GM04504 (cell line): ENCODE measurements around the gene PCDH9.

Experiments used
- DNase-seq: peaks from one replicate; pipeline ENCODE4 v3.0.0-alpha.2; 2012; ENCODE audit warnings: low read depth

The PCDH9 gene, protein sequence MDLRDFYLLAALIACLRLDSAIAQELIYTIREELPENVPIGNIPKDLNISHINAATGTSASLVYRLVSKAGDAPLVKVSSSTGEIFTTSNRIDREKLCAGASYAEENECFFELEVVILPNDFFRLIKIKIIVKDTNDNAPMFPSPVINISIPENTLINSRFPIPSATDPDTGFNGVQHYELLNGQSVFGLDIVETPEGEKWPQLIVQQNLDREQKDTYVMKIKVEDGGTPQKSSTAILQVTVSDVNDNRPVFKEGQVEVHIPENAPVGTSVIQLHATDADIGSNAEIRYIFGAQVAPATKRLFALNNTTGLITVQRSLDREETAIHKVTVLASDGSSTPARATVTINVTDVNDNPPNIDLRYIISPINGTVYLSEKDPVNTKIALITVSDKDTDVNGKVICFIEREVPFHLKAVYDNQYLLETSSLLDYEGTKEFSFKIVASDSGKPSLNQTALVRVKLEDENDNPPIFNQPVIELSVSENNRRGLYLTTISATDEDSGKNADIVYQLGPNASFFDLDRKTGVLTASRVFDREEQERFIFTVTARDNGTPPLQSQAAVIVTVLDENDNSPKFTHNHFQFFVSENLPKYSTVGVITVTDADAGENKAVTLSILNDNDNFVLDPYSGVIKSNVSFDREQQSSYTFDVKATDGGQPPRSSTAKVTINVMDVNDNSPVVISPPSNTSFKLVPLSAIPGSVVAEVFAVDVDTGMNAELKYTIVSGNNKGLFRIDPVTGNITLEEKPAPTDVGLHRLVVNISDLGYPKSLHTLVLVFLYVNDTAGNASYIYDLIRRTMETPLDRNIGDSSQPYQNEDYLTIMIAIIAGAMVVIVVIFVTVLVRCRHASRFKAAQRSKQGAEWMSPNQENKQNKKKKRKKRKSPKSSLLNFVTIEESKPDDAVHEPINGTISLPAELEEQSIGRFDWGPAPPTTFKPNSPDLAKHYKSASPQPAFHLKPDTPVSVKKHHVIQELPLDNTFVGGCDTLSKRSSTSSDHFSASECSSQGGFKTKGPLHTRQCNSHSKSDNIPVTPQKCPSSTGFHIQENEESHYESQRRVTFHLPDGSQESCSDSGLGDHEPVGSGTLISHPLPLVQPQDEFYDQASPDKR (N-terminal part only)

DNA sequence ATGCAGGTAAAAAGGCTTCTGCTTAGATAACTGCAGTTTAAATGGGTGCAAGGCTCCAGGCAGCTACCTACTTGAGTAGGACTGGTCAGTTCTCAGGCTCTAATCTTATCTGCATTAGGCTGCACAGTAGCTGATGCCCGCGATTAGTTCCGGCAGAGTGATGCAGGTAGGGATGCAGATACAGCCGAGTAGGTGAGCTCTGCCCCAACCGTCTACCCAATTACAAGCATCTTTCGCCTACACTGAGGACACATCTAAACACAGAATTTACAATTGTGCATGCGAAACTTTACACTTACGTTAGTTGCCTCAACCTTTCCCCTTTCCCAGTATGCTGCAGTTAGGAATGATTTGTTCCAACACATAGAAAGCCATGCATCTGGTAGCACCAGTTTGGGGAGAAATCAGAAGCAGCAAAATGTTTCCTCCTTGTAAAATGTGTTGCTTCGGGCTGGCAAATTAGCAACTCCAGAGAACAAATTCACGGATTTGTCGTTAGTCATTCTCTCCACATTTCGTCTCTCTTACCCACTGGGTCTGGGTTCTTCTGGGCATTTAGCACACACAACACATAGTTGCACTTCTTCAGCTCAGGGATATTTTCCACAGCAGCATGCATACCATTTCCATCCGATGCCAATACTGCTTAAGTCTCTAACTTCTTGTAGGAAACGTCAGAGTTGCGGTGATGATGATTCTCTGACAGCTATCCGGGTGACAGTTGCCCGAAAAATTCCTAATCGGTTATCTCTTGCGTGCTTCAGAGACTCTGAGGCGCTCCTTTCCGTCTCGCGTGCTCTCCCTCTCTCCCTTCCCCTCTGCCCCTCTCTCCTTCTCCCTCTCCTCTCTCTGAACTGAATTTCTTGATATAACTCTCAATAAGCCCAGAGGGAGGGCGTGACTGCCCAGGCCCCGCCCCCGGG, at the start of gene PCDH9:
TSS of gene PCDH9 (minus strand) at position 856 of the 923 bp plus-strand sequence. CDS start 1,896 bp downstream, outside the sequence.
- DNase-seq = no peak

DNA sequence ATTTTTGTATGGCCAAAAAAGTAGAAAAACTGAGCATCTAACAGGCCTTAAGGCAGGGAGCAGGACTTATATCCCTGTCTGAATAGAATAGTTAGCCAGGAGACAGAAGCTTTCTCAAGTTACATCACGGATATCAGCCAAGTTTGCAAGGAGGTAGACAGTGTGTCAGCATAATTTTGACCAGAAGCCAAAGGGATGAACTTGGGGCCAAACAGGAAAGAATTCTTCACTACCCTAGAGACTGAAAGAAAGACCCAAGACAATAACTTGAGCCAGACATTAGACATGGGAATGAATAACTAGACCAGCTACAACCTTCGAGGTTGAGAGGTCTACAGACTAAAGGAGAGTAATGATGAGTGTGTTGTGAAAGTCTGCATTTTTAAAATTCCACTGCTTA, 48.1 kb upstream of the PCDH9 start:
- peak; percentile 50 for DNase-seq

DNA sequence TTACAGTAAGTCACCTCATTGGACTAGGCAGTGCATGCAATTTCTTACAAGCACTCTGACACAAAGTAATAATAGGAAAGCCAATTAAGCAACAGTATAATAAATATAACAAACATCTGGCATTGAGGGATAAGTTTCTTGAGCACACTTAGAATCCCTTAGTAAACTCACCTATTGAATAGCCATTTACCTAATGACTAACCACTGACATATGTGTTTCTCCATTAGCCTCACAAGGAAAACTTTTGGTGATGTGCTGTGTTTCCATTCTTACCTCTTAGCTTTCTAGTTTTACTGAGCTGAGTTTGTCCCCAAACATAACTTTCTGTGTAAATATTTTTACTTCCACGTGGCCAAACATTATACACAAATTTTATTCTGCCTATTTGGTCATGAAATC, 47.4 kb upstream of the PCDH9 start:
- DNase-seq = no peak

DNA sequence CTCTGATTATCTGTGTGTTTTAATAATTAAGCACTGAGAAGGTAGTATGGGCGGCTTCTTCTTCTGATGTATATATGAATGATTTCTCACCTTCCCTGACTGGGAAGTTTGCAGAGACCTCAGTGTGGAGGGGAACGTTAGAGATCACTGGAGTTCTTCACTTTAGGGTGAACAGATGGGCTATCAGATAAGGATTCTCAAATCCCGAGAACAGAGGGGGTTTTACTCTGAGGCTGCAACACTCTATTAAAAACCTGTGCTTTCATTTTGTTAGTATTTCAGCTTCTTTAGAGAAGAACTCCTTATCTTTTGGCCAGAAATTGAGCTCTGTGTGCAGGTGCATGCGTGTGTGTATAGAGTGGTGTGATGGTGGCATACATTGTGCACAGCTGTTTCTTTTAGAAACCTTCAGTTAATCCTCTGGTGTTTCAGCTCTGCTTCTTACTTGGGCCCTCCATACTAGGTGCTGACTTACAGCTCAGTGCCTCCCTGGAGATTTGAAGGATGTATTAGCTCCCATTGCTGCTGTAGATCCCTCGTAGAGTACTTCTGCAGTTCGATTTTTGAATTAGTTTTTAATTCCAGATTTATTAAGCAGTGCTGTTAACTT, 45.3 kb upstream of the PCDH9 start:
- DNase-seq = no peak

DNA sequence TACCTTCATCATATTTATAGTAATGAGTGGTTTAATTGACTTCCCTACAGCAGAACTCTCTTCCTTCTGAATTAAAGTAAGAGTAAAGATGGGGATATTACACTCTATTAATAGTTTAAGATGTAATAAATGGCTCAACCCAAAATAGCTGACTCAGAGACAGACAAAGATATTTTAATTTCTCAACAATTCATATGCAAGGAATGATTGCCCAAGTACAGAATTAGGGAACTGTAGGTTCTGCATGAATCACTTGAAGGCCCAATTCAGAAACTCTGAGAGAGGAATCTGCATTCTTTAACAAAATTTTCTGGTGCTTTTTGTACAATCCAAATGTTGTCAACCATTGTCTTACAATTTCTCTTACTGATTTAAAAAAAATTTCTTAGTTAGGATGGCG, 42.9 kb upstream of the PCDH9 start:
- DNase-seq = no peak

DNA sequence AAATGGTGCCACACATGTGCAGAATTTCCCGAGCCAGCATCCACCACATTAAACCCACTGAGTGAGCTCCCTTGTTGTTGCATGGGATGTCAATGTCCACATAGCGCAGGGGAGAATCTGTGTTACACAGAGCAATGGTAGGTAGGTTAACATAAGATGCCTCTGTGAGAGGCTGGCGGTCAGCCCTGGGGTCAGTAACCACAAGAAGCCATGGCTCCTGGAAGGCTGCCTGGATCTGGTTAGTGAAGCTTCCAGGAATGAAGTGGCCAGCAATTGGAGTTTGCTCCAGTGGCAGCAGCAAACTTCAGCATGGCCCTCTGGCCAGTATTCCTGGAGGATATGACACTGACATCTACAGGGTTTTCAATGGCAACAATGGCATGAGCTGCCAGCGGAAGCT, 37.0 kb upstream of the PCDH9 start:
- DNase-seq = peak; percentile 3

DNA sequence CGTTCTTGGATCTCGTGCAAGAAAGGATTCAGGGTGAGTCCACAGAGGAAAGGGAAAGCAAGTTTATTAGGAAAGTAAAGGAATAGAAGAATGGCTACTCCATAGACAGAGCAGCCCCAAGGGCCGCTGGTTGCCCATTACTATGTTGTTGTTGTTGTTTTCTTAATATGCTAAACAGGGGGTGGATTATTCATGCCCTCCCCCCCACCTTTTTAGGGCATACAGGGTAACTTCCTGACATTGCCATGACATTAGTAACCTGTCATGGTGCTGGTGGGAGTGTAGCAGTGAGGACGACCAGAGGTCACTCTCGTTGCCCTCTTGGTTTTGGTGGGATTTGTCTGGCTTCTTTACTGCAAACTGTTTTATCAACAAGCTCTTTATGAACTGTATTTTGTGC, 29.1 kb upstream of the PCDH9 start:
- DNase-seq = no peak

DNA sequence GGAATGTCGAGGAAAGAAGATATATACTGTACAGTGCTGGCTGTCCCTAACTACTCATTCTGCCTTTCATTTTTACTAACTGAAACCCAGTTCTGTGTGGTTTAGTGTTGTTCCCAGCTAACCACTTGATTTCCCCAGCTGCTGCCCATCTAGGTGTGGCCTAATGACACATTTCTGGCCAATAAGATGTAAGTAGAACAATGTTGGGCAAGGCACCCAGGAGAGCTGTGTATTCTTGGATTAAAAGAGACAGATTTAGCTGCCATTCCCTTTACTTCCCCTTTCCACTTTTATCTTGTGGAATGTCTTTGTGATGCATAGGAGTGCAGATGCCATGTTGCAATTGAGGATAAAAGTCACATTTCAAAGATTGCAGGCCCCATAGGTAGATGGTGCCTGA, 28.3 kb upstream of the PCDH9 start:
- DNase-seq = no peak

DNA sequence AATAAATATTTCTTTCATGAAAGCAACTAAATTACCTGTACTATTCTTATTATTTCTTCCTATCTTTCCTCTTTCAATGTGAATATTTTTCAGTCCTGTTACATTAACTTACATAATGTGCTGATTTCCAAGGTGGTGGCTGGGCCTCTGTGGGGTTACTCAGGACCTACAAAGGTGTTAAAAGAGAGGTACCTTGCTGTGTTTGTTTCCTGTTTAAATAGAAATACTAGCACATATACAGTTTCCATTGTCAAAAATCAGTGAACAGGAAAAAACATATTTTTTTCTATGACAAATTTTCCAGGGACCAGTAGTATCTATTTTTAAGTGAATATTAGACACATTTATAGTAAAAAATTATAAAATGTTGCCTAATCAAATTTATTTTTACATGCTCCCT, 8.7 kb upstream of the PCDH9 start:
- DNase-seq = no peak

DNA sequence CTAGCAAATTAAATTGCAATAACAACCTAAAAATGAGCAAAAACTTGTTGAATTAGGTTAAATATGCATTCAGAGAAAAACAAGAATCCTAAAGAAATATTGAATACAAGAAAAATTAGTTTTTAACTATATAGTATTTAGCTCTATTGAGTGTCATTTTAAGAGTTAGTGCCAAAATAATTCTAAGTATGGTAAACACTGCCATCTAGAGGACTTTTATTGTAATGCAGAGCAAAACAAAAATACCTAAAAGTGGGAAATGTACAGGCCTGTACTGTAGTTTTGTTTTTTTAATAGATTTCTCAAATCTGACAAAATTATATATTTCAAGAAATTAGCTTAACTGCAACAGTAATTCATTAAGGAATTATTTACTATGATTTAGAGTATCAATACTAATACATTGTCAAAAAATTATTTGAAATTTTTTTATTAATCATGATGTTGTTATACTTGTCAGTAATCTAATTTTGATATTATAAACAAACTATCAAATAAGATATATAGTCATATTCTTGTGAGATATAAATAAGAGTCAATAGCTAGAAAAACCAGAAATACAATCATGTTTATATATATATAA, 8.2 kb upstream of the PCDH9 start:
- DNase-seq = no peak

DNA sequence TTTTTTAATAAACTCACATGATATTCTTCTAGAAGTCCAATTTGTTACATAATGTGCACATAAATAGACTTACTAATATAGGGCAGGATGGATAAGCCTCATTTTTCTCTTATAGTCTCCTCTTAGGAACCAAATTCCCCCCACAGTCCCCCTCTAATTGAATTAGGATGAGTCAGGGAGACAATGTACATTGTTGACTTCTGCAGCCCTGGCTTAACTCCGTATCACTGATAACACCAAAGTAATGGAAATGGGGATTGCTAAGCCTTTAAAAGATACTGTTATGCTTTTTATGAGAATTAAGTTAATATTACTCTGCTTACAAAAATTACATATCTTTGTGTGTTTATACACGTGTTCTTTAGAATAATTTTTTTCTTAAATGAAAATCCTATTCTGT, 5.1 kb upstream of the PCDH9 start:
- DNase-seq = no peak

DNA sequence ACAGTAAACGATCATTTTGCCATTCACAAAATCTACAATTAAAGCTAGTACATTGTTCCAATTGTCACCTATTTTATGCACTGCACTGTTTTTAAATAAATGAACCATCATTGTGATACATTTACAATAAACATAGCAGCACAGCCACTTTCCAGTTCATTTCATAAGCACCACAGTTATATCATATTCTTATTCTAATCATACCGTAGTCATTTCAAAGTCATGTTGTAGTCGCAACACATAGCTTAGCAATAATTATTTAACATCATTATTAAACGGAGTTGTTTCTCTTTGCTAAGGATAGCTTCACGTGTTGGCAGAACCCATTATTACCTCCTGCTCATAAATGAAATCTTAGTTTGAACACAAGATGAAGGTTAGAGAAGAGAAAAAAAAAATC, 2.2 kb upstream of the PCDH9 start:
- DNase-seq = no peak

DNA sequence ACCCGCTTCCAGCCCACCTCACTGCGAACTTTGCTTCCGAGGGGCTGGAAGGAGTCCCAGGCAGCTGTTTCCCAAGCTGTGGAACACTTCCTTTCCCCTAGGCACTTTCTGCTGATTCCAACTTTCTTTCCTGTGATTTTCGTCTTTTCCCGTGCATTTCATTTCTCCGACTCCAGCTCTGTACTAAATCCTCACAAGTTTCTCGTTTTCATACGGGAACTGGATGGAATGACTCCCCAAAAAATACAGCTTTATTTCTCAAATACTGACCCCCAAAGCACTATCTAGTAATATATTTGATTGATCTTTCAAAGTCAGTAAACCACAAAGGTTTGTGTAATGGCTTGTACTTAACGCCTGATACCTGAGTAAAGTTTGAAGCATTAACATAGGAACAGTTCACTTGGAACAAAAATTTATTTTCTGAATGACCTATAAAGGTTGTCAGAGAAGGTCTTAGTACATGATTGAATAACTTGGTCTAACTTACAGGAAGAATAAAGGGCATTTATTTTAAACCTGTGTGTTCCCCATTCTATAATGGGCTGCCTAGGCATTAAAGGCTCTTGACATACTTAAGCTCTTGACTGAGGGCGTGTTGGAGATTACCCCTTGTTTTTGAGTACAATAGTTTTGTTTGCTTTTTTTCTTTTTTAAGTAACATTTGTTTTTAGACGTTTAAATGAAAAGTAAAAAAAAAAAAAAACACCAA, 1.3 kb upstream of the PCDH9 start:
- no peak for DNase-seq

DNA sequence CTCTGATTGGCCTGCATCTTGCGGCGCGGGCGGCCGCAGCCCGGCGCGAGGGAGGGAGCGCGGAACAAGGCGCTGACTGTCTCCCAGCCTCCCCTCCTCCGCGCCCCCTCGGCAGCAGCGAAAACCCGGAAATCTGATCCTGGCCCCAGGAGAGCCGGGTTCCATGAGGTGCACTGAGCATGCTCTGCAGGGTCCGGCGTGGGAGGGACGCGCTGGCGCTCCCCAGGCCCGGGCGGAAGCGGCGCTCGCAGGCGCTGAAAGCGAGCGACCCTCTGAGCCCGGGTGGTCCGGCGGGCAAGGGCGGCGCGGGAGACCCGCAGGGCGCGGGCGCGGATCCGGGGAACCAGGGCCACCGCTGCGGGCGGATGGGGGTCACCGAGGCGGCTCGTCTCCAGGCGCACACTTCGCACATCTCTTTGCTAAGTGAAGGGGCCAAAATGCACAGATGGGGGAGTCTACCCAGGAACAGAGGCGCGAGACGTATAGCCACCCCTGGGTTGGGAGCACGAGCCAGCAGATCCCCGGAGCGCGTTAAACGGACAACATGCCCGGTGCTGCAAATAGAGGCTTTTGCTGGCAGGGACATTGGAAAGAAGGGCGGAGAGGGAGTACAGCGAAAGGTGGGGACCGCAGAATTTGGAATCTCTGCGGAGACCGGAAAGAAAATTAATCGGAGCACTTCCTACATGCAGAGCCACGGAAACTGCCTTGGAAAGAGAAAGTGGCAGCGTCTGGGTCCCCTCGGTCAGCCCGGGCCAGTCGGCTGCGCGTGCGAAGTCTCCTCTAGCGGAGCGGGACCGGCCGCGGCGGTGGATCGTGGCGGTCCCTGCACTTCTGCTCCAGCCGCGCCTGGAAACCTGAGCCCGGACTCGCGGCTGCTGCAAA, 510 bp upstream of the PCDH9 start:
- DNase-seq = peak; percentile 92

DNA sequence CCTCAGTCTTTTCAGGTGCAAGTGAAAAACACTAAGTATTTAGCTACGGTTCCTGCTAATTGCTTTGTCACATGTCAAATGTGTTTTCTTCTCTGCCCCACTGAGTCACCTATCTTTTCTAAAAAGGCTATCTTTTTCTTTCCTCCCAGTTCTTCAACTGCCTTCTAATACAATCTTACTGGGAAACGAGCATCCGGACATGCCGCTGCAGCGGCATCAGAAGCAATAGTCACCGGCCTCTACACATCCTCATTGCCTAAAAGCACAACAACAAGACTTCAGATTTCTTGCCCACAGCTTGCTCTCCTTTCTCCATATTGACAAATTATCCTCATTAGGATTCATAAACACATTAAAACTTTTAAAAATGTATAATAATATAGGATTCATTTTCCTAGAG, 1.2 kb downstream of the PCDH9 start:
- no peak for DNase-seq

DNA sequence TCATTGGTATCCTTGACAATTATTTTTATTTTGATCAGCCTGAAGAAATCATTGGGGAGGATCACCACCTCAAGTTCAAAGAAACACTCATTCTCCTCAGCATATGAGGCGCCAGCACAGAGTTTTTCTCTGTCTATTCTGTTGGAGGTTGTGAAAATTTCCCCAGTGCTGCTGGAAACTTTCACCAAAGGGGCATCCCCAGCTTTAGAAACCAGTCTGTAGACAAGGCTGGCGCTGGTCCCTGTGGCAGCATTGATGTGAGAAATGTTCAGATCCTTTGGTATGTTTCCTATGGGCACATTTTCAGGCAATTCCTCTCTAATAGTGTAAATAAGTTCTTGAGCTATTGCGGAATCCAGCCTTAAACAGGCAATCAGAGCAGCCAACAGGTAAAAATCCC, 2.1 kb downstream of the PCDH9 start:
- DNase-seq = no peak

DNA sequence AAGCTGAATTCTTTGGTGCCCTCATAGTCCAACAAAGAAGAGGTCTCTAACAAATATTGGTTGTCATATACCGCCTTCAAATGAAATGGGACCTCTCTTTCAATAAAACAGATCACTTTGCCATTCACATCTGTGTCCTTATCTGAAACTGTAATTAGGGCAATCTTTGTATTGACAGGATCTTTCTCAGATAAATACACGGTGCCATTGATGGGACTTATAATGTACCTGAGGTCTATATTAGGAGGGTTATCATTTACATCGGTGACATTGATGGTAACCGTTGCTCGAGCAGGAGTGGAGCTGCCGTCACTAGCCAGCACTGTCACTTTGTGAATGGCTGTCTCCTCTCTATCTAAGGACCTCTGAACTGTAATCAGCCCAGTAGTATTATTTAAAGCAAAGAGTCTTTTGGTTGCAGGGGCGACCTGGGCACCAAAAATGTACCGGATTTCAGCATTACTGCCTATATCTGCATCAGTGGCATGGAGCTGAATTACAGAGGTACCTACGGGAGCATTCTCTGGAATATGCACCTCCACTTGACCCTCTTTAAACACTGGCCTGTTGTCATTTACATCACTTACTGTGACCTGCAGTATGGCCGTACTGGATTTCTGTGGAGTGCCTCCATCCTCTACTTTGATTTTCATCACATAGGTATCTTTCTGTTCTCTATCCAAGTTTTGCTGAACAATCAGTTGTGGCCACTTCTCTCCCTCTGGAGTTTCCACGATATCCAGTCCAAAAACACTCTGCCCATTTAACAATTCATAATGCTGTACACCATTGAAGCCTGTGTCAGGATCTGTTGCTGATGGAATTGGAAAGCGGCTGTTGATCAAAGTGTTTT, 2.8 kb downstream of the PCDH9 start:
- DNase-seq = no peak

DNA sequence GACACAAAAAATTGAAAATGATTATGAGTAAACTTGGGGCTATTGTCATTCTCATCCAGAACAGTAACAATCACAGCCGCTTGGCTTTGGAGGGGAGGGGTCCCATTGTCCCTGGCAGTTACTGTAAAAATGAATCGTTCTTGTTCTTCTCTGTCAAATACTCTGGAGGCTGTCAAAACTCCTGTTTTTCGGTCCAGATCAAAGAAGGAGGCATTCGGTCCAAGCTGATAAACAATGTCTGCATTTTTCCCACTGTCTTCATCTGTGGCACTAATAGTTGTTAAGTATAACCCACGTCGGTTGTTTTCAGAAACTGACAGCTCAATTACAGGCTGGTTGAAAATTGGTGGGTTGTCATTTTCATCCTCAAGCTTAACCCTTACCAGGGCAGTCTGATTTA, 3.4 kb downstream of the PCDH9 start:
- DNase-seq = no peak
